Liver (tissue), 9 donors: ENCODE results near the gene MFSD11. TPM values are rescaled to one million over a fixed set of nuclear protein-coding genes. Genes with fewer than 3 reads are reported as not detected.
"Not testable (repeated sequence)": the region's sequence is repeated elsewhere in the genome, so short reads cannot be mapped to it uniquely, and the experiment has no call there.

ENCODE experiments used
- DNase-seq: peaks from one replicate; pipeline ENCODE4 v3.0.0-alpha.2; 2017; ENCODE audit warnings: low spot score
- H3K27ac ChIP-seq, 2 donors: one replicate each; pipeline ENCODE4 v1.7.0; 2013; ENCODE audit warnings: inconsistent platforms in 2 of 2, low read length in 2 of 2, control low read depth in 1 of 2, low read depth in 1 of 2, mild to moderate bottlenecking in 1 of 2
- H3K27me3 ChIP-seq, 4 donors: one replicate each; pipeline versions ENCODE4 v1.6.1 to v1.7.0; 2013; ENCODE audit warnings: low read length in 3 of 4, inconsistent platforms in 1 of 4, mild to moderate bottlenecking in 1 of 4, moderate library complexity in 1 of 4; ENCODE audit not compliant: control insufficient read depth in 4 of 4, insufficient read depth in 4 of 4
- H3K36me3 ChIP-seq, 4 donors: one replicate each; pipeline versions ENCODE4 v1.6.1 to v1.7.0; 2013; ENCODE audit warnings: low read length in 3 of 4, mild to moderate bottlenecking in 3 of 4, low read depth in 1 of 4, moderate library complexity in 1 of 4; ENCODE audit not compliant: control insufficient read depth in 4 of 4, insufficient read depth in 3 of 4
- H3K4me1 ChIP-seq, 4 donors: one replicate each; pipeline versions ENCODE4 v1.6.1 to v1.7.0; 2013; ENCODE audit warnings: low read length in 3 of 4, mild to moderate bottlenecking in 3 of 4, moderate library complexity in 1 of 4; ENCODE audit not compliant: control insufficient read depth in 4 of 4, insufficient read depth in 4 of 4
- H3K4me3 ChIP-seq, 3 donors: one replicate each; pipeline versions ENCODE4 v1.6.1 to v1.7.0; 2013; ENCODE audit warnings: low read length in 3 of 3, control low read depth in 1 of 3, low read depth in 1 of 3, mild to moderate bottlenecking in 1 of 3
- H3K9ac ChIP-seq, 2 donors: one replicate each; pipeline ENCODE4 v1.7.0; 2013; ENCODE audit warnings: low read length in 2 of 2, mild to moderate bottlenecking in 2 of 2, moderate library complexity in 2 of 2, control low read depth in 1 of 2, low read depth in 1 of 2
- H3K9me3 ChIP-seq, 4 donors: one replicate each; pipeline versions ENCODE4 v1.6.1 to v1.7.0; 2013; ENCODE audit warnings: low read length in 3 of 4; ENCODE audit not compliant: control insufficient read depth in 4 of 4
- ATF3 ChIP-seq: IDR thresholded peaks from 2 replicates; pipeline ENCODE4 v1.6.1; 2016; ENCODE audit warnings: antibody characterized with exemption
- EGR1 ChIP-seq, 2 donors: IDR thresholded peaks; 2 replicates each; pipeline ENCODE4 v1.6.1; 2016 to 2018; ENCODE audit warnings: antibody characterized with exemption in 2 of 2, low read depth in 2 of 2
- FOXA1 ChIP-seq: IDR thresholded peaks from 2 replicates; pipeline ENCODE4 v1.6.1; 2016; ENCODE audit warnings: antibody characterized with exemption
- RXRA ChIP-seq, 2 donors: IDR thresholded peaks; 2 replicates each; pipeline ENCODE4 v1.6.1; 2017 to 2018; ENCODE audit warnings: antibody characterized with exemption in 2 of 2, mild to moderate bottlenecking in 1 of 2
- SP1 ChIP-seq: IDR thresholded peaks from 2 replicates; pipeline ENCODE4 v1.6.1; 2018; ENCODE audit warnings: antibody characterized with exemption, mild to moderate bottlenecking
- TAF1 ChIP-seq: conservative IDR thresholded peaks from 2 replicates; pipeline ENCODE4 v1.6.1; 2016; ENCODE audit warnings: antibody characterized with exemption, mild to moderate bottlenecking
- YY1 ChIP-seq: IDR thresholded peaks from 2 replicates; pipeline ENCODE4 v1.6.1; 2016; ENCODE audit warnings: antibody characterized with exemption, mild to moderate bottlenecking
- ZBTB33 ChIP-seq: IDR thresholded peaks from 2 replicates; pipeline ENCODE4 v1.6.1; 2016; ENCODE audit warnings: antibody characterized with exemption
- WGBS: extraction: QIAGEN DNeasy Blood & Tissue Kit; methylation state at CpG from one replicate; pipeline ENCODE4 v1.1.7; 2013; 5-methylcytosine and 5-hydroxymethylcytosine counted together
- polyA plus RNA-seq, 2 donors: library from polyadenylated mRNA; stranded (reverse) in 1 of 2; unstranded in 1 of 2; fragments of 200-250 nt in 1 of 2; fragments of >200 nt in 1 of 2; fragmentation: Nextera tagmentation in 1 of 2; extraction: Ambion mirVana in 1 of 2; gene quantifications; one replicate each; pipeline versions ENCODE4 v1.2.1 to v1.2.3, GENCODE V29; 2013 to 2015
- total RNA-seq, 2 donors: library from RNA; depleted of rRNA; stranded (reverse); fragments of >200 nt; gene quantifications; one replicate each; pipeline ENCODE4 v1.2.3, GENCODE V29; 2014
- TF ChIP-seq, protein P1 (sequence below): IDR thresholded peaks from 2 replicates; pipeline ENCODE4 v1.6.1; 2016; ENCODE audit warnings: antibody characterized with exemption
- TF ChIP-seq, protein P2 (sequence below): fragments of 150-350 bp; IDR thresholded peaks from 2 replicates; pipeline ENCODE4 v1.5.1; 2017; ENCODE audit warnings: improper control_type of control experiment, low read depth, low read length; ENCODE audit not compliant: missing input control
- TF ChIP-seq, protein P3 (sequence below): IDR thresholded peaks from 2 replicates; pipeline ENCODE4 v1.6.1; 2016; ENCODE audit warnings: antibody characterized with exemption, mild to moderate bottlenecking
- donor health status: healthy.
- donor health status: healthy.
- donor health status: healthy.
- donor health status: healthy.
- donor health status: healthy.

The MFSD11 gene
- total and polyA plus RNA-seq, 4 donors: 8.6 to 26.9 (median 17.5) TPM

GRCh38 chr17:76742958-76743357 lies 5.0 kb downstream of the MFSD11 start:
- no peak for DNase-seq
- H3K27ac ChIP-seq: no peak overlapping the region
- H3K4me3 ChIP-seq: no peak overlapping the region
- H3K9ac ChIP-seq: no peak overlapping the region
- H3K27me3 ChIP-seq: no peaks in the 10 kb centered on the region
- TF ChIP-seq, protein P1, sequence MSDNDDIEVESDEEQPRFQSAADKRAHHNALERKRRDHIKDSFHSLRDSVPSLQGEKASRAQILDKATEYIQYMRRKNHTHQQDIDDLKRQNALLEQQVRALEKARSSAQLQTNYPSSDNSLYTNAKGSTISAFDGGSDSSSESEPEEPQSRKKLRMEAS: no peak
- TF ChIP-seq SP1 (no peak), EGR1 (IDR thresholded peaks at IDR 0.05; ENCODE audit: low read depth in 2 of 2) (no peak)
- H3K4me1 ChIP-seq: peaks cover 0 to 13% (median 12%) of the 10 kb centered on the region in 4 donors
- H3K36me3 ChIP-seq: peaks cover 2 to 25% (median 21%) of the 10 kb centered on the region in 4 donors
- H3K9me3 ChIP-seq: no peaks in the 10 kb centered on the region

DNA sequence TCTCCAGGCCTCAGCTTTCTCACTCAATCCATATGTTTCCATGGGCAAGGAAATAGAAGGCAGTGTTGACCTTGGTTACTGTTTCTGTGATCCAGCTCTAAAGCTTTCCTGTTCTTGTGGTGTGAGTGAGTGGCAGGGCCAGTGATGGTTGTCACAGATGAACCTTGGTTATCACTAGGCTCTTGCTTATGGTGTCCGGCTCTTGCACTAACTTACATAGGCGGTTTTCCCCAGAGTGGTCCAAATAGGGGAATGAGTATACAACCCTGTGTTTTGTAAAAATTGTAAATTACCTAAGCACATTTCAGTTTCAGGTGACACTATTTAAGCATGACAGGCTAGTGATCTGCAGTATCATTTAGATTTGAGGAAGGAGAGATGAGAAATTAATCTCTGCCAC lies 6.8 kb downstream of the MFSD11 start:
- no peak overlapping the region for H3K9ac ChIP-seq
- H3K4me3 ChIP-seq: no peak overlapping the region
- WGBS: 70% methylated on average over 2 of the region's 2 CpGs
- no peak for TF ChIP-seq ZBTB33
- no peak for TF ChIP-seq TAF1
- TF ChIP-seq, protein P2, sequence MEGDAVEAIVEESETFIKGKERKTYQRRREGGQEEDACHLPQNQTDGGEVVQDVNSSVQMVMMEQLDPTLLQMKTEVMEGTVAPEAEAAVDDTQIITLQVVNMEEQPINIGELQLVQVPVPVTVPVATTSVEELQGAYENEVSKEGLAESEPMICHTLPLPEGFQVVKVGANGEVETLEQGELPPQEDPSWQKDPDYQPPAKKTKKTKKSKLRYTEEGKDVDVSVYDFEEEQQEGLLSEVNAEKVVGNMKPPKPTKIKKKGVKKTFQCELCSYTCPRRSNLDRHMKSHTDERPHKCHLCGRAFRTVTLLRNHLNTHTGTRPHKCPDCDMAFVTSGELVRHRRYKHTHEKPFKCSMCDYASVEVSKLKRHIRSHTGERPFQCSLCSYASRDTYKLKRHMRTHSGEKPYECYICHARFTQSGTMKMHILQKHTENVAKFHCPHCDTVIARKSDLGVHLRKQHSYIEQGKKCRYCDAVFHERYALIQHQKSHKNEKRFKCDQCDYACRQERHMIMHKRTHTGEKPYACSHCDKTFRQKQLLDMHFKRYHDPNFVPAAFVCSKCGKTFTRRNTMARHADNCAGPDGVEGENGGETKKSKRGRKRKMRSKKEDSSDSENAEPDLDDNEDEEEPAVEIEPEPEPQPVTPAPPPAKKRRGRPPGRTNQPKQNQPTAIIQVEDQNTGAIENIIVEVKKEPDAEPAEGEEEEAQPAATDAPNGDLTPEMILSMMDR: no peak
- no peak for TF ChIP-seq ATF3
- H3K27ac ChIP-seq: no peak overlapping the region
- H3K4me1 ChIP-seq: no peaks in the 10 kb centered on the region
- H3K9me3 ChIP-seq: no peaks in the 10 kb centered on the region
- H3K36me3 ChIP-seq: peaks cover 2 to 26% (median 22%) of the 10 kb centered on the region in 4 donors
- DNase-seq: no peak
- no peaks in the 10 kb centered on the region for H3K27me3 ChIP-seq

DNA sequence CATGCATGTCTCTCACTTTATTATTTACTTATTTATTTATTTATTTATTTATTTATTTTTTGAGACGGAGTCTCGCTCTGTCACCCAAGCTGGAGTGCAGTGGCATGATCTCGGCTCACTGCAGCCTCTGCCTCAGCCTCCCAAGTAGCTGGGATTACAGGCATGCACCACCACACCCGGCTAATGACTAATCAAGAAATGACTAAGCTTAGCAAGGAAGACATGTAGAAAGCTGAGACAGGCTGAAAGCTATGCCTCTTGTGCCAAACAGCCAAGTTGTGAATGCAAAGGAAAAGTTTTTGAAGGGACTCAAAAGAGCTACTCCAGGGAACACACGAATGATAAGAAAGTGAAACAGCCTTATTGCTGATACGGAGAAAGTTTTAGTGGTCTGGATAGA lies 7.9 kb downstream of the MFSD11 start:
- H3K27me3 ChIP-seq, H3K9ac ChIP-seq, DNase-seq, H3K4me3 ChIP-seq, H3K4me1 ChIP-seq, H3K9me3 ChIP-seq, H3K27ac ChIP-seq: not testable (repeated sequence)
- peaks cover 2 to 26% (median 22%) of the 10 kb centered on the region in 4 donors for H3K36me3 ChIP-seq
- WGBS: 95% methylated on average over 6 of the region's 6 CpGs

DNA sequence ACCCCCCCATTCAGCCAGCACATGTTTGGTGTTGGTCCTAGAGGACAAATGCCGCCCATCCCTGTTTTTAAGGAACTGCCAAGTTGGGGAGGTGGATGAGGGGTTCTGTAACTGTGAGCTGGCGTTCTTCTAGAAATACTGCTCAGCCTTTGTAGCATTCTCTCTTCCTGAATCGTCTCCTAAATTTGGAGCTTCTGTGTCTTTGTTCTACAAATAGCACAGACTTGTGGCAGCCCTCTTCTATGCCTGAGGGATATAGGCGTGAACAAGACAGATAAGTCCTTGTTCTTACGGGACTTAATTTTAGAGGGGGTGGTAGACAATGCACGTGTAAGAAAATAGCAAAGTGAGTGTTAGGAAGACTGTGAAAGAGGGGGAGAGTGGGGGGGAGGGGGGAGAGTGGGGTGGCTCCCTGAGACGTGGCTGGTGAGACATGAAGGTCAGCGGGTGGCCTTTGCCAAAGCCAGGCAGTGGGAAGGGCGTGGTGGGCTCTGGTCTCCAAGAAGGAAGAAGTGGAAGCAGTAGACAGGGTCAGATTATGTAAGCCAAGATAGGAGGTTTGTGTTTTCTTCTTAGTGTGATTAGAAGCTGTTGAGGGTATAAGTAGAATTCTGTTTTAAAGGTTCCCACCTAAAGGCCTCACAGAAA lies 9.9 kb downstream of the MFSD11 start:
- H3K27me3 ChIP-seq: no peaks in the 10 kb centered on the region
- no peaks in the 10 kb centered on the region for H3K4me1 ChIP-seq
- H3K36me3 ChIP-seq: peaks cover 2 to 26% (median 21%) of the 10 kb centered on the region in 4 donors
- whole genome bisulfite sequencing: 87% methylated on average over 9 of the region's 9 CpGs
- no peak overlapping the region for H3K4me3 ChIP-seq
- H3K9me3 ChIP-seq: no peaks in the 10 kb centered on the region
- DNase-seq: no peak
- no peak overlapping the region for H3K27ac ChIP-seq
- no peak overlapping the region for H3K9ac ChIP-seq
- no peak for TF ChIP-seq FOXA1
- TF ChIP-seq, protein P2: no peak
- TF ChIP-seq, protein P3, sequence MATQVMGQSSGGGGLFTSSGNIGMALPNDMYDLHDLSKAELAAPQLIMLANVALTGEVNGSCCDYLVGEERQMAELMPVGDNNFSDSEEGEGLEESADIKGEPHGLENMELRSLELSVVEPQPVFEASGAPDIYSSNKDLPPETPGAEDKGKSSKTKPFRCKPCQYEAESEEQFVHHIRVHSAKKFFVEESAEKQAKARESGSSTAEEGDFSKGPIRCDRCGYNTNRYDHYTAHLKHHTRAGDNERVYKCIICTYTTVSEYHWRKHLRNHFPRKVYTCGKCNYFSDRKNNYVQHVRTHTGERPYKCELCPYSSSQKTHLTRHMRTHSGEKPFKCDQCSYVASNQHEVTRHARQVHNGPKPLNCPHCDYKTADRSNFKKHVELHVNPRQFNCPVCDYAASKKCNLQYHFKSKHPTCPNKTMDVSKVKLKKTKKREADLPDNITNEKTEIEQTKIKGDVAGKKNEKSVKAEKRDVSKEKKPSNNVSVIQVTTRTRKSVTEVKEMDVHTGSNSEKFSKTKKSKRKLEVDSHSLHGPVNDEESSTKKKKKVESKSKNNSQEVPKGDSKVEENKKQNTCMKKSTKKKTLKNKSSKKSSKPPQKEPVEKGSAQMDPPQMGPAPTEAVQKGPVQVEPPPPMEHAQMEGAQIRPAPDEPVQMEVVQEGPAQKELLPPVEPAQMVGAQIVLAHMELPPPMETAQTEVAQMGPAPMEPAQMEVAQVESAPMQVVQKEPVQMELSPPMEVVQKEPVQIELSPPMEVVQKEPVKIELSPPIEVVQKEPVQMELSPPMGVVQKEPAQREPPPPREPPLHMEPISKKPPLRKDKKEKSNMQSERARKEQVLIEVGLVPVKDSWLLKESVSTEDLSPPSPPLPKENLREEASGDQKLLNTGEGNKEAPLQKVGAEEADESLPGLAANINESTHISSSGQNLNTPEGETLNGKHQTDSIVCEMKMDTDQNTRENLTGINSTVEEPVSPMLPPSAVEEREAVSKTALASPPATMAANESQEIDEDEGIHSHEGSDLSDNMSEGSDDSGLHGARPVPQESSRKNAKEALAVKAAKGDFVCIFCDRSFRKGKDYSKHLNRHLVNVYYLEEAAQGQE: no peak
- no peak for TF ChIP-seq YY1
- no peak for TF ChIP-seq SP1
- TF ChIP-seq TAF1: no peak
- TF ChIP-seq EGR1 (IDR thresholded peaks at IDR 0.05; ENCODE audit: low read depth in 2 of 2): no peak
- no peak for TF ChIP-seq RXRA (IDR thresholded peaks at IDR 0.05)
